RPMI7951 (cell line): ENCODE measurements around the gene SDHA. TPM values are rescaled to one million over a fixed set of nuclear protein-coding genes. Genes with fewer than 3 reads are reported as not detected.
"Not testable (repeated sequence)": the region's sequence is repeated elsewhere in the genome, so short reads cannot be mapped to it uniquely, and the experiment has no call there.

ENCODE experiments used
- DNase-seq: peaks from one replicate; pipeline ENCODE4 v3.0.0-alpha.2; 2012; ENCODE audit warnings: low read depth
- total RNA-seq: library from RNA; depleted of rRNA; stranded (reverse); fragments of >200 nt; shearing (Covaris generic); gene quantifications from 2 replicates; pipeline ENCODE4 v1.2.3, GENCODE V29; 2014

The SDHA gene
- total RNA-seq, 1 experiment from 2014 or later: 95.6 TPM

- not testable (repeated sequence) for DNase-seq
Observed at GRCh38 chr5:255116-255515, 37.0 kb downstream of the SDHA start.

GRCh38 chr5:256347-256746, 38.2 kb downstream of the SDHA start:
- not testable (repeated sequence) for DNase-seq

- no peak for DNase-seq
Observed at GRCh38 chr5:257148-257547, 39.0 kb downstream of the SDHA start.

GRCh38 chr5:263275-263974, 45.3 kb downstream of the SDHA start:
- peak; percentile 64 for DNase-seq

GRCh38 chr5:264338-264737, 46.2 kb downstream of the SDHA start:
- no peak for DNase-seq

GRCh38 chr5:266311-267026, 48.3 kb downstream of the SDHA start:
- DNase-seq: not testable (repeated sequence)

GRCh38 chr5:267716-268115, 49.6 kb downstream of the SDHA start:
- no peak for DNase-seq

- DNase-seq: no peak
Observed at GRCh38 chr5:270340-270739, 52.2 kb downstream of the SDHA start.

- DNase-seq: not testable (repeated sequence)
Observed at GRCh38 chr5:271828-272167, 53.7 kb downstream of the SDHA start.

GRCh38 chr5:273091-273490, 55.0 kb downstream of the SDHA start:
- not testable (repeated sequence) for DNase-seq

GRCh38 chr5:273491-273890, 55.4 kb downstream of the SDHA start:
- DNase-seq: not testable (repeated sequence)

GRCh38 chr5:274346-274745, 56.2 kb downstream of the SDHA start:
- DNase-seq: not testable (repeated sequence)

- DNase-seq: no peak
Observed at GRCh38 chr5:278646-279045, 60.5 kb downstream of the SDHA start.

GRCh38 chr5:279051-279665, 61.0 kb downstream of the SDHA start:
- not testable (repeated sequence) for DNase-seq

- DNase-seq: no peak
Observed at GRCh38 chr5:285991-286557, 68.0 kb downstream of the SDHA start.

- DNase-seq: not testable (repeated sequence)
Observed at GRCh38 chr5:290200-290599, 72.1 kb downstream of the SDHA start.

- DNase-seq: not testable (repeated sequence)
Observed at GRCh38 chr5:291345-291744, 73.2 kb downstream of the SDHA start.

- not testable (repeated sequence) for DNase-seq
Observed at GRCh38 chr5:294788-295187, 76.7 kb downstream of the SDHA start.

GRCh38 chr5:296207-296606, 78.1 kb downstream of the SDHA start:
- DNase-seq: not testable (repeated sequence)

GRCh38 chr5:296954-297353, 78.8 kb downstream of the SDHA start:
- DNase-seq: peak; percentile 77

- not testable (repeated sequence) for DNase-seq
Observed at GRCh38 chr5:297448-297847, 79.3 kb downstream of the SDHA start.

- DNase-seq: not testable (repeated sequence)
Observed at GRCh38 chr5:297991-298736, 80.0 kb downstream of the SDHA start.
